Hindlimb muscle (tissue), 1 donor: ENCODE data around the gene ANKRD45. TPM values are rescaled to one million over a fixed set of nuclear protein-coding genes. Genes with fewer than 3 reads are reported as not detected.
"Not testable (repeated sequence)": the region's sequence is repeated elsewhere in the genome, so short reads cannot be mapped to it uniquely, and the experiment has no call there.

Experiments used
- DNase-seq: peaks from one replicate; pipeline ENCODE4 v3.0.0-alpha.2; 2013
- polyA plus RNA-seq: library from polyadenylated mRNA; unstranded; fragments of 120-200 nt; gene quantifications from one replicate; pipeline ENCODE4 v1.2.1, GENCODE V29; 2013; ENCODE audit not compliant: insufficient read length

Gene ANKRD45
- polyA plus RNA-seq, 1 donor: 0.31 TPM

- not testable (repeated sequence) for DNase-seq
These were observed 27.1 kb downstream of the ANKRD45 start for GRCh38 chr1:173642450-173643139.

- DNase-seq: no peak
These were observed 30.5 kb downstream of the ANKRD45 start for GRCh38 chr1:173639102-173639501.

- DNase-seq: no peak
These were observed 31.3 kb downstream of the ANKRD45 start for GRCh38 chr1:173638043-173639021.

GRCh38 chr1:173637236-173638042, 32.2 kb downstream of the ANKRD45 start:
- DNase-seq: not testable (repeated sequence)

- DNase-seq: no peak
These were observed 34.5 kb downstream of the ANKRD45 start, which contains the start of gene TEX50 for GRCh38 chr1:173635116-173635515. Gene TEX50, plus strand, starts transcription at chr1:173635338. Its CDS starts 184 bp downstream, at chr1:173635522.

GRCh38 chr1:173628888-173629287, 40.8 kb downstream of the ANKRD45 start:
- no peak for DNase-seq

- no peak for DNase-seq
These were observed 42.4 kb downstream of the ANKRD45 start for GRCh38 chr1:173627269-173627668.

GRCh38 chr1:173616859-173617258, 52.8 kb downstream of the ANKRD45 start:
- no peak for DNase-seq

GRCh38 chr1:173613086-173613485, 56.6 kb downstream of the ANKRD45 start:
- DNase-seq: not testable (repeated sequence)

GRCh38 chr1:173608503-173609216, 61.0 kb downstream of the ANKRD45 start:
- no peak for DNase-seq

GRCh38 chr1:173603056-173603591, 66.5 kb downstream of the ANKRD45 start, which contains the start of gene SLC9C2:
Gene SLC9C2, minus strand, starts transcription at chr1:173603072. Its CDS starts 1,296 bp downstream, at chr1:173601776.
- no peak for DNase-seq

- DNase-seq: no peak
These were observed 68.1 kb downstream of the ANKRD45 start for GRCh38 chr1:173601588-173601987.

- DNase-seq: no peak
These were observed 73.4 kb downstream of the ANKRD45 start for GRCh38 chr1:173596097-173596825.

- not testable (repeated sequence) for DNase-seq
These were observed 78.5 kb downstream of the ANKRD45 start for GRCh38 chr1:173591138-173591537.

- no peak for DNase-seq
These were observed 79.1 kb downstream of the ANKRD45 start for GRCh38 chr1:173590557-173590956.

- DNase-seq: no peak
These were observed 88.1 kb downstream of the ANKRD45 start for GRCh38 chr1:173581383-173582079.

GRCh38 chr1:173580658-173581057, 89.0 kb downstream of the ANKRD45 start:
- no peak for DNase-seq

GRCh38 chr1:173580071-173580470, 89.6 kb downstream of the ANKRD45 start:
- no peak for DNase-seq

GRCh38 chr1:173573596-173573995, 96.1 kb downstream of the ANKRD45 start:
- DNase-seq: no peak
